HEK293 (cell line): ENCODE data around the gene RRAGB.

Experiments
- CTCF ChIA-PET: fragments of 350-600 bp; formaldehyde crosslinking; extraction: SDS; loops from one replicate; lab custom pipeline; 2021; ENCODE audit warnings: antibody characterized with exemption; lab: Yijun Ruan, JAX
- POLR2A ChIA-PET: fragments of 300-600 bp; formaldehyde crosslinking; extraction: SDS; loops from one replicate; lab custom pipeline; 2020; ENCODE audit warnings: antibody characterized with exemption, inconsistent platforms; lab: Yijun Ruan, JAX
- H3K27ac ChIP-seq: fragments of 200-500 bp; sonication (Bioruptor generic); 2 replicates; pipeline ENCODE4 v1.5.1; 2014; ENCODE audit warnings: low read depth, low read length, control low read depth, inconsistent platforms; ENCODE audit errors: extremely low read depth
- H3K36me3 ChIP-seq, 2 experiments: fragments of 200-500 bp in 1 of 2; sonication (Bioruptor generic) in 1 of 2; 1 replicate in 1 of 2; 2 replicates in 1 of 2; pipeline ENCODE4 v1.5.1; 2014 to 2017; ENCODE audit warnings: inconsistent platforms in 2 of 2, low read length in 2 of 2; ENCODE audit not compliant: control insufficient read depth in 2 of 2, insufficient read depth in 1 of 2
- H3K4me1 ChIP-seq: fragments of 200-500 bp; sonication (Bioruptor generic); 2 replicates; pipeline ENCODE4 v1.5.1; 2014; ENCODE audit warnings: mild to moderate bottlenecking, low read length, inconsistent platforms; ENCODE audit not compliant: control insufficient read depth, insufficient read depth
- H3K4me3 ChIP-seq: 2 replicates; pipeline ENCODE4 v1.5.1; 2011; ENCODE audit warnings: low read depth, mild to moderate bottlenecking, control low read depth, low read length, moderate library complexity
- H3K9me3 ChIP-seq: fragments of 200-500 bp; sonication (Bioruptor generic); 2 replicates; pipeline ENCODE4 v1.5.1; 2014; ENCODE audit warnings: low read depth, low read length, inconsistent platforms; ENCODE audit not compliant: control insufficient read depth, insufficient read depth
- HOXC10 ChIP-seq: sonication (generic); formaldehyde crosslinking; IDR thresholded peaks from 2 replicates; pipeline ENCODE4 v1.8.1; 2023; ENCODE audit warnings: mild to moderate bottlenecking, missing genetic modification reagents
- MYNN ChIP-seq: fragments of 450-650 bp; formaldehyde crosslinking; IDR thresholded peaks from 2 replicates; pipeline ENCODE4 v1.5.1; 2016; ENCODE audit warnings: missing biosample characterization, missing genetic modification characterization, borderline replicate concordance
- PRDM1 ChIP-seq: fragments of 450-650 bp; formaldehyde crosslinking; IDR thresholded peaks from 2 replicates; pipeline ENCODE4; 2016; ENCODE audit warnings: missing biosample characterization, missing genetic modification characterization
- PRDM4 ChIP-seq: fragments of 450-650 bp; formaldehyde crosslinking; IDR thresholded peaks from 2 replicates; pipeline ENCODE4 v1.5.1; 2017; ENCODE audit warnings: missing biosample characterization, missing genetic modification characterization
- SCRT1 ChIP-seq: fragments of 450-650 bp; formaldehyde crosslinking; IDR thresholded peaks from 2 replicates; pipeline ENCODE4 v1.5.1; 2016; ENCODE audit warnings: missing biosample characterization, missing genetic modification characterization, borderline replicate concordance
- WT1 ChIP-seq: fragments of 450-650 bp; formaldehyde crosslinking; IDR thresholded peaks from 2 replicates; pipeline ENCODE4 v1.5.1; 2016; ENCODE audit warnings: missing biosample characterization, missing genetic modification characterization
- YY1 ChIP-seq: fragments of 450-650 bp; formaldehyde crosslinking; IDR thresholded peaks from 2 replicates; pipeline ENCODE4 v1.5.1; 2018; ENCODE audit warnings: missing biosample characterization, missing genetic modification characterization
- ZBTB10 ChIP-seq: fragments of 450-650 bp; formaldehyde crosslinking; IDR thresholded peaks from 2 replicates; pipeline ENCODE4 v1.5.1; 2016; ENCODE audit warnings: missing biosample characterization, missing genetic modification characterization
- ZBTB11 ChIP-seq: fragments of 450-650 bp; formaldehyde crosslinking; conservative IDR thresholded peaks from 2 replicates; pipeline ENCODE4 v1.5.1; 2016; ENCODE audit warnings: low read depth, missing biosample characterization, missing genetic modification characterization
- ZBTB44 ChIP-seq: fragments of 450-650 bp; IDR thresholded peaks from 2 replicates; pipeline ENCODE4 v1.5.1; 2018; ENCODE audit warnings: missing biosample characterization, mild to moderate bottlenecking, missing genetic modification characterization
- ZBTB7A ChIP-seq: fragments of 450-650 bp; formaldehyde crosslinking; IDR thresholded peaks from 2 replicates; pipeline ENCODE4 v1.5.1; 2016; ENCODE audit warnings: low read depth, missing biosample characterization, missing genetic modification characterization
- ZNF132 ChIP-seq: fragments of 450-650 bp; formaldehyde crosslinking; IDR thresholded peaks from 2 replicates; pipeline ENCODE4 v1.5.1; 2017; ENCODE audit warnings: missing biosample characterization, missing genetic modification characterization, borderline replicate concordance
- ZNF140 ChIP-seq: fragments of 450-650 bp; formaldehyde crosslinking; IDR thresholded peaks from 2 replicates; pipeline ENCODE4 v1.5.1; 2016; ENCODE audit warnings: missing biosample characterization, missing genetic modification characterization
- ZNF184 ChIP-seq: fragments of 450-650 bp; IDR thresholded peaks from 2 replicates; pipeline ENCODE4 v1.5.1; 2018; ENCODE audit warnings: missing biosample characterization, mild to moderate bottlenecking, missing genetic modification characterization
- ZNF202 ChIP-seq: fragments of 450-650 bp; formaldehyde crosslinking; IDR thresholded peaks from 2 replicates; pipeline ENCODE4 v1.5.1; 2016; ENCODE audit warnings: missing biosample characterization, missing genetic modification characterization, borderline replicate concordance
- ZNF223 ChIP-seq: fragments of 450-650 bp; formaldehyde crosslinking; IDR thresholded peaks from 2 replicates; pipeline ENCODE4 v1.5.1; 2016; ENCODE audit warnings: missing biosample characterization, missing genetic modification characterization
- ZNF248 ChIP-seq: fragments of 450-650 bp; formaldehyde crosslinking; IDR thresholded peaks from 2 replicates; pipeline ENCODE4 v1.5.1; 2017; ENCODE audit warnings: missing biosample characterization, missing genetic modification characterization
- ZNF266 ChIP-seq: fragments of 450-650 bp; formaldehyde crosslinking; IDR thresholded peaks from 2 replicates; pipeline ENCODE4 v1.5.1; 2016; ENCODE audit warnings: missing biosample characterization, missing genetic modification characterization, low read depth
- ZNF292 ChIP-seq: fragments of 450-650 bp; formaldehyde crosslinking; IDR thresholded peaks from 2 replicates; pipeline ENCODE4 v1.5.1; 2016; ENCODE audit warnings: low read depth, missing biosample characterization, missing genetic modification characterization, borderline replicate concordance
- ZNF302 ChIP-seq: fragments of 450-650 bp; formaldehyde crosslinking; IDR thresholded peaks from 2 replicates; pipeline ENCODE4 v1.5.1; 2016; ENCODE audit warnings: missing biosample characterization, missing genetic modification characterization, low read depth
- ZNF324 ChIP-seq: fragments of 450-650 bp; formaldehyde crosslinking; IDR thresholded peaks from 2 replicates; pipeline ENCODE4 v1.5.1; 2016; ENCODE audit warnings: missing biosample characterization, missing genetic modification characterization
- ZNF366 ChIP-seq: fragments of 450-650 bp; formaldehyde crosslinking; conservative IDR thresholded peaks from 2 replicates; pipeline ENCODE4 v1.5.1; 2016; ENCODE audit warnings: missing biosample characterization, missing genetic modification characterization
- ZNF449 ChIP-seq: fragments of 450-650 bp; formaldehyde crosslinking; IDR thresholded peaks from 2 replicates; pipeline ENCODE4 v1.5.1; 2017; ENCODE audit warnings: missing biosample characterization, mild to moderate bottlenecking, missing genetic modification characterization, moderate library complexity
- ZNF544 ChIP-seq: fragments of 450-650 bp; formaldehyde crosslinking; IDR thresholded peaks from 2 replicates; pipeline ENCODE4 v1.5.0; 2017; ENCODE audit warnings: missing biosample characterization, missing genetic modification characterization
- ZNF654 ChIP-seq: fragments of 450-650 bp; formaldehyde crosslinking; IDR thresholded peaks from 2 replicates; pipeline ENCODE4 v1.5.1; 2016; ENCODE audit warnings: low read depth, missing biosample characterization, missing genetic modification characterization
- ZNF792 ChIP-seq: fragments of 450-650 bp; formaldehyde crosslinking; IDR thresholded peaks from 2 replicates; pipeline ENCODE4 v1.5.1; 2016; ENCODE audit warnings: missing biosample characterization, missing genetic modification characterization
- ZNF837 ChIP-seq: fragments of 450-650 bp; formaldehyde crosslinking; IDR thresholded peaks from 2 replicates; pipeline ENCODE4 v1.5.1; 2016; ENCODE audit warnings: missing biosample characterization, missing genetic modification characterization
- ZNF843 ChIP-seq: fragments of 450-650 bp; formaldehyde crosslinking; IDR thresholded peaks from 2 replicates; pipeline ENCODE4 v1.5.1; 2016; ENCODE audit warnings: missing biosample characterization, missing genetic modification characterization

RRAGB gene

GRCh38 chrX:55787063-55787462, 69.5 kb downstream of the RRAGB start (continued):
- TF ChIP-seq PRDM4 (tag by site-specific recombination): no peak
- TF ChIP-seq ZNF248 (tag by site-specific recombination): no peak
- TF ChIP-seq WT1: no peak
- no peak for TF ChIP-seq ZNF223
- TF ChIP-seq ZNF140 (tag by site-specific recombination): no peak
- TF ChIP-seq ZNF792 (tag by site-specific recombination): no peak
- TF ChIP-seq PRDM1 (tag by site-specific recombination): no peak
- TF ChIP-seq ZBTB44 (tag by site-specific recombination): no peak
- no peak for TF ChIP-seq ZNF837
- no peak for TF ChIP-seq MYNN (tag by site-specific recombination)
- TF ChIP-seq ZNF302 (tag by site-specific recombination): no peak
- no peak for TF ChIP-seq ZBTB10 (tag by site-specific recombination)
- TF ChIP-seq, all 188 proteins: peak for 0

- Histone ChIP-seq H3K4me1 (no peaks in the 10 kb centered on the region), H3K36me3 (no peaks in the 10 kb centered on the region), H3K9me3 (no peaks in the 10 kb centered on the region), H3K27ac (no peak overlapping the region), H3K4me3 (no peak overlapping the region)
- POLR2A ChIA-PET: no interaction called here
- CTCF ChIA-PET: no interaction called here
- TF ChIP-seq YY1 (tag by site-specific recombination): no peak
- no peak for TF ChIP-seq HOXC10 (CRISPR knock-in tag)
- TF ChIP-seq ZNF202: no peak
- no peak for TF ChIP-seq ZNF184 (tag by site-specific recombination)
- TF ChIP-seq ZNF292 (tag by site-specific recombination): no peak
- no peak for TF ChIP-seq ZNF654 (tag by site-specific recombination)
- TF ChIP-seq ZBTB11 (tag by site-specific recombination): no peak
- no peak for TF ChIP-seq ZNF132 (tag by site-specific recombination)
- TF ChIP-seq ZNF449 (tag by site-specific recombination): no peak
- TF ChIP-seq ZNF266 (tag by site-specific recombination): no peak
- no peak for TF ChIP-seq ZNF843 (tag by site-specific recombination)
- no peak for TF ChIP-seq SCRT1 (tag by site-specific recombination)
- TF ChIP-seq ZNF366: no peak
- TF ChIP-seq ZNF544 (tag by site-specific recombination): no peak
- TF ChIP-seq ZNF324 (tag by site-specific recombination): no peak
- no peak for TF ChIP-seq ZBTB7A (tag by site-specific recombination)
These were observed 70.2 kb downstream of the RRAGB start for GRCh38 chrX:55787727-55788126.
